T-cell (primary cell): ENCODE measurements around the gene STN1. TPM values are rescaled to one million over a fixed set of nuclear protein-coding genes. Genes with fewer than 3 reads are reported as not detected.

ENCODE experiments used
- ATAC-seq, 4 experiments: fragments of 200-7000 bp in 3 of 4; fragments of 150-1000 bp in 1 of 4; cut with Tn5 transposase; replicated peaks in 1 of 4; 1 replicate in 3 of 4; 2 replicates in 1 of 4; pipeline ENCODE4 v1.10.0; 2021; ENCODE audit warnings: moderate library complexity in 3 of 4, mild to moderate bottlenecking in 2 of 4, moderate number of reproducible peaks in 1 of 4
- CTCF ChIA-PET, 2 donors: fragments of 300-600 bp; sonication (Branson Sonifier 250); formaldehyde crosslinking; loops; one replicate each; lab custom pipeline; 2022; ENCODE audit warnings: antibody characterized with exemption in 2 of 2; lab: Charles Lee
- POLR2A ChIA-PET, 2 donors: fragments of 300-600 bp; sonication (Branson Sonifier 250); formaldehyde crosslinking; loops; one replicate each; lab custom pipeline; 2022; ENCODE audit warnings: antibody characterized with exemption in 2 of 2; lab: Charles Lee
- DNase-seq, 35 experiments: peaks; one replicate each; pipeline versions ENCODE4 v3.0.0 to v3.0.0-alpha.2; 2013 to 2023
- H3K27ac ChIP-seq: one replicate; pipeline ENCODE4 v1.5.1; 2013; ENCODE audit warnings: low read length
- H3K27me3 ChIP-seq, 2 experiments: replicated peaks in 1 of 2; 1 replicate in 1 of 2; 2 replicates in 1 of 2; pipeline versions ENCODE4 v1.6.1 to v1.7.0; 2013; ENCODE audit warnings: low read length in 1 of 2, mixed read lengths in 1 of 2; ENCODE audit not compliant: control insufficient read depth in 2 of 2, insufficient read depth in 2 of 2; ENCODE audit errors: extremely low read depth in 1 of 2
- H3K36me3 ChIP-seq, 2 donors: 1 replicate in 1 of 2; 2 replicates in 1 of 2; pipeline versions ENCODE4 v1.6.1 to v1.7.0; 2013; ENCODE audit warnings: low read length in 1 of 2; ENCODE audit not compliant: control insufficient read depth in 2 of 2, insufficient read depth in 1 of 2; ENCODE audit errors: extremely low read depth in 1 of 2
- H3K4me1 ChIP-seq, 2 experiments: 1 replicate in 1 of 2; 2 replicates in 1 of 2; pipeline versions ENCODE4 v1.6.1 to v1.7.0; 2013; ENCODE audit warnings: low read length in 2 of 2, mixed read lengths in 1 of 2; ENCODE audit not compliant: insufficient read depth in 2 of 2, control insufficient read depth in 1 of 2; ENCODE audit errors: extremely low read depth in 1 of 2
- H3K4me3 ChIP-seq, 2 donors: 1 replicate in 1 of 2; 2 replicates in 1 of 2; pipeline versions ENCODE4 v1.5.1 to v1.7.0; 2013; ENCODE audit warnings: mild to moderate bottlenecking in 2 of 2, low read length in 1 of 2, moderate library complexity in 1 of 2; ENCODE audit not compliant: control insufficient read depth in 1 of 2; ENCODE audit errors: extremely low read depth in 1 of 2
- H3K9me3 ChIP-seq: 2 replicates; pipeline ENCODE4 v1.7.0; 2013
- H3K27ac Mint-ChIP-seq, 2 donors: one replicate each; pipeline ENCODE4 v1.8.0; 2020 to 2021; ENCODE audit warnings: mild to moderate bottlenecking in 2 of 2, mixed read lengths in 2 of 2
- H3K27me3 Mint-ChIP-seq, 2 donors: one replicate each; pipeline ENCODE4 v1.8.0; 2021 to 2022; ENCODE audit warnings: mixed read lengths in 2 of 2
- H3K36me3 Mint-ChIP-seq: one replicate; pipeline ENCODE4 v1.8.0; 2021; ENCODE audit warnings: mixed read lengths
- H3K4me1 Mint-ChIP-seq, 3 donors: one replicate each; pipeline ENCODE4 v1.8.0; 2020 to 2022; ENCODE audit warnings: mixed read lengths in 3 of 3, mild to moderate bottlenecking in 1 of 3
- H3K4me3 Mint-ChIP-seq, 3 donors: one replicate each; pipeline ENCODE4 v1.8.0; 2020 to 2022; ENCODE audit warnings: mild to moderate bottlenecking in 3 of 3, mixed read lengths in 3 of 3, moderate library complexity in 3 of 3
- H3K9me3 Mint-ChIP-seq, 3 donors: one replicate each; pipeline ENCODE4 v1.8.0; 2020 to 2022; ENCODE audit warnings: mixed read lengths in 3 of 3
- WGBS: methylation state at CpG from one replicate; pipeline ENCODE4 v1.1.5; 2013; ENCODE audit warnings: missing lambda C conversion rate; ENCODE audit not compliant: insufficient coverage; 5-methylcytosine and 5-hydroxymethylcytosine counted together
- total RNA-seq, 35 experiments: library from RNA in 6 of 35; stranded (reverse) in 6 of 35; fragments of 120-200 nt in 1 of 35; gene quantifications; one replicate each; pipeline versions ENCODE4 v1.2.1 to v1.2.4 and lab custom pipeline; 2013 to 2026

Gene STN1
- total RNA-seq, 5 donors from 2014 or later (not counting 1 experiment from before 2014, with no cell fraction given): 37.6 to 47.5 (median 41.8) TPM

DNA sequence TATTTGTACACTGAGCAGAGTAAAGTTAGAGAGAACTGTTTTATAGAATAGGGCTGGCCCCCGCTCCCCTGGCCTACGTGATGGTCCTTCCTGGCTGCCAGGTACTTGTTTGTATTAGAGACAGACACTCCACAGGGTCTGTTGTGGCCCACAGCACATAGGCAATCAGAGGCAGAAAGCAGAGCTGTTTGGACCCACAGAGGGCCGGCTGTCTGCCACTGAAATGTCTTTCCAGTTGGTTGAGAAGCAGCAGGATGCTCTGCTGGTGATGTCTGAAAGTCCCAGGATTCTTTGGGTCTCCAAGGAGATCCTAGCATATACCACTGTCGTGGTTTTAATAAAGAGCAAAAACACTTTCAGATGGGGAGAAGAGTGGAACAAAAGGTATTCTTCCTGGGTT, 5.2 kb downstream of the STN1 start:
- peaks cover 54 to 74% of the 10 kb centered on the region in 2 experiments for H3K4me1 ChIP-seq
- H3K9me3 ChIP-seq: no peaks in the 10 kb centered on the region
- Mint-ChIP-seq H3K27ac (peak overlapping the region; percentile 98 to 99), H3K36me3 (peaks cover 25% of the 10 kb centered on the region), H3K4me1 (peaks cover 78 to 83% (median 81%) of the 10 kb centered on the region in 3 donors), H3K4me3 (peak overlapping the region; percentile 22 to 76 (median 46)), H3K27me3 (no peaks in the 10 kb centered on the region), H3K9me3 (peaks cover 0 to 6% (median 2%) of the 10 kb centered on the region in 3 donors)
- DNase-seq (no peak), ATAC-seq (no peak)
- 73% methylated on average over 1 of the region's 4 CpGs for WGBS
- H3K27me3 ChIP-seq: no peaks in the 10 kb centered on the region
- H3K4me3 ChIP-seq: no peak overlapping the region
- peaks cover 0 to 8% of the 10 kb centered on the region in 2 donors for H3K36me3 ChIP-seq
- H3K27ac ChIP-seq: peak overlapping the region; percentile 94
- ChIA-PET CTCF (no interaction called here), POLR2A (no interaction called here)

DNA sequence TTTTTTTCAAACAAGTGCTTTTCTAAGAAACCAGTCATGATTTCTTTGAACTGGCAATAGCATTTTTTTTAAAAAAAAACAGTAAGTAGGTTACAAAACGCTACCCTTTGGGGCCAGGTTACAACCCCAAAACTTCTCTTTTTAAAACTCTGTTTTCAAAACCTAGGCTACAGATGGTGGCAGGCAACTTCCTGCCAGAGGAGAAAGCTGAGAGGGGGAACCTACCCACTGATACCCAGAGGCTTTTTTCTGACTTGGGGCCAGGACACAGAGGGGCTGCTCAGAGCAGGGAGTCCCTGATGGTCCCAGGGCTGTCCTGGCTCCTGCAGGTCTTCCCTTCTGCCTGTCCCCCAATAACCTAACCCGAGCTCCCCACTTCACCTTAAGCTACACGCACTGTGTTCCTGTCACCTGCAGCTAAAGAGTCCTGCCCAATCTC, 6.9 kb downstream of the STN1 start:
- Histone ChIP-seq H3K4me1 (peaks cover 49 to 75% of the 10 kb centered on the region in 2 experiments), H3K27me3 (no peaks in the 10 kb centered on the region), H3K9me3 (no peaks in the 10 kb centered on the region), H3K27ac (peak overlapping the region; percentile 94), H3K4me3 (peak overlapping the region; percentile 32 to 41), H3K36me3 (peaks cover 0 to 8% of the 10 kb centered on the region in 2 donors)
- ChIA-PET CTCF (interaction anchor here (0.8 to 1.6 kb wide), 2 partner anchors 10 to 23 kb away, joined by 3 to 9 read pairs; no protein-coding TSS in a partner anchor), POLR2A (interaction anchor here (0.5 to 1.2 kb wide), 5 partner anchors 9 to 323 kb away, joined by 3 to 8 read pairs (median 4); no protein-coding TSS in a partner anchor)
- DNase-seq (peak; percentile 25 to 77 (median 51)), ATAC-seq (peak; percentile 80 to 87 (median 82))
- peak overlapping the region; percentile 65 to 76 (median 68) for H3K4me3 Mint-ChIP-seq
- no peaks in the 10 kb centered on the region for H3K27me3 Mint-ChIP-seq
- H3K9me3 Mint-ChIP-seq: peaks cover 0 to 6% (median 2%) of the 10 kb centered on the region in 3 donors
- H3K4me1 Mint-ChIP-seq: peaks cover 70 to 84% (median 82%) of the 10 kb centered on the region in 3 donors
- 0% methylated on average over 2 of the region's 3 CpGs for WGBS
- peak overlapping the region; percentile 98 to 99 for H3K27ac Mint-ChIP-seq
- peaks cover 25% of the 10 kb centered on the region for H3K36me3 Mint-ChIP-seq

DNA sequence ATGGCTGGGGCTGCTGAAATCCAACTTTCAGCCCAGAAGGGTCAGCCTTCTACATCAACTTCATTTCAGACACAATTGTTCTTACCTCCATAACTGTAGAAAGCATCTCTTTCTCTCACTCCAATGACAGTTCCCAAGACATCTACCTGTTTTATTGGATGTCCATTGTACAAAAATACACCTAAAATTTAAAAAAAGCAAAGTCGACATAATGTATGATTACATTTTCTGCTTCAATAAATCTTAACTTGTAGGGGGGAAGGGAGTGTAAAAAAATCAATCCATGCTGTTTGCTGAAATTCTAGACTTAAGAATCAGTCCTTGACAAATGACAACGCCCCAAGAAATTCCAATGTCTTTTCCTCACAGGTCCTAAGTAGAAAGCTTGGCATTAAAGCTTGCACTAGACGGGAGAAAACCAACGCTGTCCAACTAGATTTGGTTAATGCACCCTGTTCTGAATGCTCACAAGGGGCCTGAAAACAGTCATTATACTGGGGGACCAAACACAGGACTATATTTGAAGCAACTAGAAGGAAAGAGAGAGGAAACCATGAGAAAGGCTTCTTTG, 7.5 kb downstream of the STN1 start:
- H3K27ac ChIP-seq: peak overlapping the region; percentile 94
- H3K4me3 ChIP-seq: peak overlapping the region; percentile 32 to 41
- ATAC-seq (peak in 3 of 4 experiments; percentile 26 to 33 (median 33)), DNase-seq (peak in 1 of 35 experiments; percentile 11)
- Mint-ChIP-seq H3K9me3 (peaks cover 0 to 6% (median 2%) of the 10 kb centered on the region in 3 donors), H3K27me3 (no peaks in the 10 kb centered on the region), H3K27ac (peak overlapping the region; percentile 98 to 99), H3K36me3 (peaks cover 25% of the 10 kb centered on the region), H3K4me3 (peak overlapping the region; percentile 65 to 76 (median 68)), H3K4me1 (peaks cover 65 to 82% (median 82%) of the 10 kb centered on the region in 3 donors)
- POLR2A ChIA-PET: interaction anchor here (0.7 to 1.2 kb wide), 3 partner anchors 9 to 102 kb away, joined by 3 to 8 read pairs (median 4); no protein-coding TSS in a partner anchor
- H3K27me3 ChIP-seq: no peaks in the 10 kb centered on the region
- H3K9me3 ChIP-seq: no peaks in the 10 kb centered on the region
- CTCF ChIA-PET: interaction anchor here in 1 of 2 donors (1.6 kb wide), 1 partner anchor 23 kb away, joined by 9 read pairs; no protein-coding TSS in a partner anchor
- no CpG with 5 or more reads among the region's 4 CpGs for WGBS
- H3K36me3 ChIP-seq: peaks cover 0 to 8% of the 10 kb centered on the region in 2 donors
- peaks cover 47 to 75% of the 10 kb centered on the region in 2 experiments for H3K4me1 ChIP-seq

DNA sequence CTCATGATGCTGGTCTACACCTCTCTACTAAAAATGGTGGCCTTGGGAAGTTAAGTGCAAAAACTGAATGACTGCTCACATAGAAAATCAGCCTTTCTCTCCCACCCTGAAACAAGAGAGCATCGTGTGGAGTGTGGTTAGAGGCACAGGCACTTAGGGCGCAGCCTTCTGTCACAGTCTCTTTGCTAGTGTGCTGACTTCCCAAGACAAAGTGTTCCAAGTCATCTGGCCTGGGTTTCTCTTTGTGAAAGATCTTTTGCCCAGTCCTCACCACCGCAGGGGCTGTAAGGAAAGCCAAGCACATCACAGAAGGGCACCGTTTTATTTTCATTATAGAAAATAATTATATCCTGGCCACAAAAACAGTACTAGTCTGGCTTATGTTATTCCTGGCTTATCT, 12.5 kb downstream of the STN1 start:
- H3K27me3 ChIP-seq: no peaks in the 10 kb centered on the region
- H3K36me3 ChIP-seq: peaks cover 0 to 40% of the 10 kb centered on the region in 2 donors
- POLR2A ChIA-PET: interaction anchor here in 1 of 2 donors (0.6 kb wide), 1 partner anchor 11 kb away, joined by 4 read pairs; no protein-coding TSS in a partner anchor
- ATAC-seq (no peak), DNase-seq (no peak)
- H3K4me1 ChIP-seq: peaks cover 26 to 42% of the 10 kb centered on the region in 2 experiments
- Mint-ChIP-seq H3K4me1 (peaks cover 61 to 81% (median 77%) of the 10 kb centered on the region in 3 donors), H3K27ac (peak overlapping the region; percentile 71 to 75), H3K9me3 (no peaks in the 10 kb centered on the region), H3K27me3 (no peaks in the 10 kb centered on the region), H3K4me3 (no peak overlapping the region), H3K36me3 (peaks cover 31% of the 10 kb centered on the region)
- no peak overlapping the region for H3K4me3 ChIP-seq
- H3K27ac ChIP-seq: peak overlapping the region; percentile 30
- no peaks in the 10 kb centered on the region for H3K9me3 ChIP-seq
- WGBS: 62% methylated on average over 2 of the region's 4 CpGs
- CTCF ChIA-PET: no interaction called here

DNA sequence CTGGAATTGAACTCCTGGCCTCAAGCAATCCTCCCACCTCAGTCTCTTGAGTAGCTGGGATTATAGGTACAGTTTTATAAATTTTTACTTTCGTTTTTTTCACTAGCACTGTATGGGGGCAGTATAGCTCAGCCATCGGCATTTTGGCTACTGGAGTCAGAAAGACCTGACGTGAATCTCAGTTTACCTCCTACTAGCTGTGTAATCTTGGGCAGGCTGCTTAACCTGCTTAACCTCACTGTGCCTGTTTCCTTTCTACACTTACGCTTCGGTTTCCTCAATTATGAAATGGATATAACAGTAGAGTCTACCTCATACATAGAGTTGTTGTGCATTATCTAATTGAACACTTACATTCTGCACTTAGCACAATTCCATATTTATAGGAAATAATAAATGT, 16.7 kb downstream of the STN1 start:
- no peaks in the 10 kb centered on the region for H3K9me3 ChIP-seq
- ATAC-seq (peak; percentile 52 to 70 (median 68)), DNase-seq (peak in 1 of 35 experiments; percentile 32)
- no peaks in the 10 kb centered on the region for H3K27me3 ChIP-seq
- peak overlapping the region; percentile 22 to 41 (median 25) for H3K4me3 Mint-ChIP-seq
- H3K27me3 Mint-ChIP-seq: no peaks in the 10 kb centered on the region
- peak overlapping the region; percentile 55 to 74 for H3K27ac Mint-ChIP-seq
- WGBS: 55% methylated on average over 2 of the region's 5 CpGs
- no peaks in the 10 kb centered on the region for H3K9me3 Mint-ChIP-seq
- H3K4me1 ChIP-seq: peaks cover 0 to 14% of the 10 kb centered on the region in 2 experiments
- ChIA-PET POLR2A (interaction anchor here (0.6 to 1.3 kb wide), 3 partner anchors 10 to 219 kb away, joined by 7 to 8 read pairs (median 8); no protein-coding TSS in a partner anchor), CTCF (interaction anchor here (0.6 to 1.8 kb wide), 14 partner anchors 8 to 223 kb away, joined by 3 to 10 read pairs (median 4); no protein-coding TSS in a partner anchor)
- peak overlapping the region in 1 of 2 donors; percentile 15 for H3K4me3 ChIP-seq
- H3K27ac ChIP-seq: peak overlapping the region; percentile 40
- H3K36me3 ChIP-seq: peaks cover 10 to 78% of the 10 kb centered on the region in 2 donors
- peaks cover 43 to 59% (median 55%) of the 10 kb centered on the region in 3 donors for H3K4me1 Mint-ChIP-seq
- peaks cover 52% of the 10 kb centered on the region for H3K36me3 Mint-ChIP-seq

DNA sequence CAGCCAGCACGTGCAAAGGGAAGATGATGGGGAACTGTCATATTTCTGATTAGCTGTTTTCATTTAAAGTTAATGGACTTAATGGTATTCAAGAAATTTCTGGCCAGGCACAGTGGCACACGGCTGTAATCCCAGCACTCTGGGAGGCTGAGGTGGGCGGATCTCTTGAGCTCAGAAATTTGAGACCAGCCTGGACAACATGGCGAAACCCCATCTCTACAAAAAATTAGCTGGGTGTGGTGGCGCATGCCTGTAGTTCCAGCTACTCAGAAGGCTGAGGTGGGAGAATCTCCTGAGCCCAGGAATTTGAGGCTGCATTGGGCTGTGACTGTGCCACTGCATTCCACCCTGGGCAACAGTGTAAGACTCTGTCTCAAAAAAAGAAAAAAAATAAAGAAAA, 18.7 kb downstream of the STN1 start:
- Histone ChIP-seq H3K9me3 (no peaks in the 10 kb centered on the region), H3K4me1 (peaks cover 0 to 13% of the 10 kb centered on the region in 2 experiments), H3K27me3 (no peaks in the 10 kb centered on the region), H3K36me3 (peaks cover 10 to 81% of the 10 kb centered on the region in 2 donors), H3K27ac (no peak overlapping the region), H3K4me3 (no peak overlapping the region)
- Mint-ChIP-seq H3K27me3 (no peaks in the 10 kb centered on the region), H3K9me3 (no peaks in the 10 kb centered on the region), H3K4me1 (peaks cover 53 to 62% (median 58%) of the 10 kb centered on the region in 3 donors), H3K27ac (no peak overlapping the region), H3K4me3 (no peak overlapping the region), H3K36me3 (peaks cover 56% of the 10 kb centered on the region)
- DNase-seq: no peak
- ATAC-seq: no peak
- ChIA-PET POLR2A (interaction anchor here in 1 of 2 donors (0.5 to 0.6 kb wide), 2 partner anchors 67 to 146 kb away, joined by 5 to 7 read pairs; no protein-coding TSS in a partner anchor), CTCF (interaction anchor here in 1 of 2 donors (0.5 to 1.5 kb wide), 3 partner anchors 9 to 221 kb away, joined by 3 to 5 read pairs (median 3); no protein-coding TSS in a partner anchor)
- 100% methylated on average over 4 of the region's 5 CpGs for WGBS
